Natural killer cell (primary cell): ENCODE measurements around the gene KTN1. TPM values are rescaled to one million over a fixed set of nuclear protein-coding genes. Genes with fewer than 3 reads are reported as not detected.

Experiments
- ATAC-seq, 3 donors: fragments of 150-1000 bp in 2 of 3; fragments of 200-7000 bp in 1 of 3; cut with Tn5 transposase; 1 replicate in 1 of 3; 2 replicates in 2 of 3; pipeline ENCODE4 v1.10.0; 2021; ENCODE audit warnings: mild to moderate bottlenecking in 2 of 3, moderate library complexity in 2 of 3
- DNase-seq, 2 donors: peaks; one replicate each; pipeline versions ENCODE4 v3.0.0 to v3.0.0-alpha.2; 2013 to 2021; ENCODE audit warnings: mixed read lengths in 1 of 2
- H3K27ac ChIP-seq: one replicate; pipeline ENCODE4 v1.5.1; 2013; ENCODE audit warnings: mild to moderate bottlenecking, low read length
- H3K27me3 ChIP-seq: one replicate; pipeline ENCODE4 v1.6.1; 2013; ENCODE audit warnings: low read length; ENCODE audit not compliant: control insufficient read depth, insufficient read depth
- H3K36me3 ChIP-seq: one replicate; pipeline ENCODE4 v1.6.1; 2013; ENCODE audit warnings: low read length; ENCODE audit not compliant: control insufficient read depth, insufficient read depth
- H3K4me1 ChIP-seq: one replicate; pipeline ENCODE4 v1.6.1; 2013; ENCODE audit warnings: low read length; ENCODE audit not compliant: control insufficient read depth, insufficient read depth
- H3K4me3 ChIP-seq: one replicate; pipeline ENCODE4 v1.5.1; 2013; ENCODE audit warnings: low read length
- H3K9me3 ChIP-seq: one replicate; pipeline ENCODE4 v1.6.1; 2013; ENCODE audit warnings: low read length; ENCODE audit not compliant: control insufficient read depth, insufficient read depth
- H3K27ac Mint-ChIP-seq, 2 donors: one replicate each; pipeline ENCODE4 v1.8.0; 2022; ENCODE audit warnings: mild to moderate bottlenecking in 2 of 2, mixed read lengths in 2 of 2, moderate library complexity in 1 of 2
- H3K27me3 Mint-ChIP-seq, 2 donors: one replicate each; pipeline ENCODE4 v1.8.0; 2022; ENCODE audit warnings: low read depth in 2 of 2, mixed read lengths in 2 of 2
- H3K36me3 Mint-ChIP-seq: one replicate; pipeline ENCODE4 v1.8.0; 2022; ENCODE audit warnings: mixed read lengths
- H3K4me1 Mint-ChIP-seq, 2 donors: one replicate each; pipeline ENCODE4 v1.8.0; 2022; ENCODE audit warnings: mixed read lengths in 2 of 2
- H3K4me3 Mint-ChIP-seq: one replicate; pipeline ENCODE4 v1.8.0; 2022; ENCODE audit warnings: mild to moderate bottlenecking, moderate library complexity, mixed read lengths
- H3K9me3 Mint-ChIP-seq, 2 donors: one replicate each; pipeline ENCODE4 v1.8.0; 2022; ENCODE audit warnings: mixed read lengths in 2 of 2
- WGBS: methylation state at CpG from one replicate; pipeline ENCODE4 v1.1.7; 2013; ENCODE audit warnings: missing lambda C conversion rate; ENCODE audit not compliant: insufficient coverage; 5-methylcytosine and 5-hydroxymethylcytosine counted together
- intact Hi-C: fragments of 100-400 bp; cut with micrococcal nuclease; formaldehyde crosslinking; loops from one replicate; pipeline ENCODE4 v1.14.2; 2022
- total RNA-seq, 4 donors: library from RNA; stranded (reverse); fragments of 120-200 nt in 1 of 4; gene quantifications; one replicate each; pipeline versions ENCODE4 v1.2.3 to v1.2.4, GENCODE V29; 2013 to 2022
- TF ChIP-seq, protein P1 (sequence below): fragments of 200-600 bp; IDR thresholded peaks from one replicate; pipeline ENCODE4 v1.8.0; 2022; ENCODE audit warnings: antibody characterized with exemption

Gene KTN1
- total RNA-seq, 3 donors from 2014 or later (not counting 1 experiment from before 2014, with no cell fraction given): 63.1 to 96.7 (median 72.8) TPM

DNA sequence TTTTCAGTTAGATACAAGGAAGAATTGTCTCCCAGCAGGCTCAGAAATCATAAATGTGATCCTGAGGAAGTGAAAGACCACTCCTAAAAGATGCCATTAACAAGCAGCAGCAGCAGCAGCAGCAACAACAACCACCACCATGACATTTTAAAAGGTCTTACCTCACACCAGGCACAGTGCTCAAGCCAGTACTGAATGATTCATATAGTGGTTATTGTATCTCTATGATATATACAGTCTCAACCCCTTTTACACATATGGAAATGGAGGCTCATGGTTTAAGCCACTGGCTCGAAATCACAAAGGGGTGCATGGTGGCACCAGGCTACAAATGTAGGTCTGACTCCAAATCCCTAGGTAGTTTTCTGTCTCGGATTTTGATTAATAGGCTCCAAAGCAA, 126.9 kb downstream of the KTN1 start:
- TF ChIP-seq, protein P1, sequence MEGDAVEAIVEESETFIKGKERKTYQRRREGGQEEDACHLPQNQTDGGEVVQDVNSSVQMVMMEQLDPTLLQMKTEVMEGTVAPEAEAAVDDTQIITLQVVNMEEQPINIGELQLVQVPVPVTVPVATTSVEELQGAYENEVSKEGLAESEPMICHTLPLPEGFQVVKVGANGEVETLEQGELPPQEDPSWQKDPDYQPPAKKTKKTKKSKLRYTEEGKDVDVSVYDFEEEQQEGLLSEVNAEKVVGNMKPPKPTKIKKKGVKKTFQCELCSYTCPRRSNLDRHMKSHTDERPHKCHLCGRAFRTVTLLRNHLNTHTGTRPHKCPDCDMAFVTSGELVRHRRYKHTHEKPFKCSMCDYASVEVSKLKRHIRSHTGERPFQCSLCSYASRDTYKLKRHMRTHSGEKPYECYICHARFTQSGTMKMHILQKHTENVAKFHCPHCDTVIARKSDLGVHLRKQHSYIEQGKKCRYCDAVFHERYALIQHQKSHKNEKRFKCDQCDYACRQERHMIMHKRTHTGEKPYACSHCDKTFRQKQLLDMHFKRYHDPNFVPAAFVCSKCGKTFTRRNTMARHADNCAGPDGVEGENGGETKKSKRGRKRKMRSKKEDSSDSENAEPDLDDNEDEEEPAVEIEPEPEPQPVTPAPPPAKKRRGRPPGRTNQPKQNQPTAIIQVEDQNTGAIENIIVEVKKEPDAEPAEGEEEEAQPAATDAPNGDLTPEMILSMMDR: no peak
- WGBS: 50% methylated on average over 1 of the region's 2 CpGs
- intact Hi-C loops: loop anchor here (1.0 kb wide), 3 partner anchors 633 to 767 kb away; no protein-coding TSS in a partner anchor

DNA sequence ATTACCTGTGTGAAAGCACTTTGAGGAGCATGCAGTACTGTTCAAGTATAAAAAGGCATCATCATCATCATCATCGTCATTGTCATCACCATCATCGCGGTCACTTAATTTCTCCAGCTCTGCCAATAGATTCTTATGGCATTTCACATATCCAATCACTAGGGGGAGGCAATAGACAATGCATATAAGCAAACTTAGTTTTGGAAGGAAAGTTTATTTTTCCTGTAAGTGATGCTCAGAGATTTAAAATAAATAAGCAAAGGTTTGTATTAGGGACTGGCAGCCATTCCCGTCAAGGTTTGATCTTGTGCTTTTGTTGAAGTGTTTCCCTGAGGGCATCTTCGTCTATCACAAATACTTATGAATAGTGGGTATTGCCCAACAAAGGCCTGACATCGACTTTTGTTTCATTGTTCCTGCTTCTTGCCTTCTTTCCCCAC, 127.4 kb downstream of the KTN1 start:
- no peaks in the 10 kb centered on the region for H3K4me1 ChIP-seq
- no peak for ATAC-seq
- Mint-ChIP-seq H3K4me3 (no peak overlapping the region), H3K36me3 (no peaks in the 10 kb centered on the region), H3K27ac (no peak overlapping the region), H3K4me1 (no peaks in the 10 kb centered on the region), H3K27me3 (no peaks in the 10 kb centered on the region), H3K9me3 (no peaks in the 10 kb centered on the region)
- H3K27ac ChIP-seq: no peak overlapping the region
- no peak overlapping the region for H3K4me3 ChIP-seq
- intact Hi-C loops: loop anchor here (1.0 kb wide), 3 partner anchors 633 to 767 kb away; no protein-coding TSS in a partner anchor
- no peaks in the 10 kb centered on the region for H3K36me3 ChIP-seq
- no peaks in the 10 kb centered on the region for H3K9me3 ChIP-seq
- DNase-seq: peak in 1 of 2 donors; percentile 40
- WGBS: 80% methylated on average over 6 of the region's 6 CpGs
- no peaks in the 10 kb centered on the region for H3K27me3 ChIP-seq
- TF ChIP-seq, protein P1: peak; percentile 38

More for the DNA sequence above, 126.9 kb downstream of the KTN1 start:
- Histone ChIP-seq H3K9me3 (no peaks in the 10 kb centered on the region), H3K27me3 (no peaks in the 10 kb centered on the region), H3K27ac (no peak overlapping the region), H3K36me3 (no peaks in the 10 kb centered on the region), H3K4me1 (no peaks in the 10 kb centered on the region), H3K4me3 (no peak overlapping the region)
- DNase-seq (no peak), ATAC-seq (no peak)
- no peaks in the 10 kb centered on the region for H3K4me1 Mint-ChIP-seq
- H3K36me3 Mint-ChIP-seq: no peaks in the 10 kb centered on the region
- no peak overlapping the region for H3K4me3 Mint-ChIP-seq
- no peaks in the 10 kb centered on the region for H3K27me3 Mint-ChIP-seq
- H3K9me3 Mint-ChIP-seq: no peaks in the 10 kb centered on the region
- H3K27ac Mint-ChIP-seq: no peak overlapping the region

DNA sequence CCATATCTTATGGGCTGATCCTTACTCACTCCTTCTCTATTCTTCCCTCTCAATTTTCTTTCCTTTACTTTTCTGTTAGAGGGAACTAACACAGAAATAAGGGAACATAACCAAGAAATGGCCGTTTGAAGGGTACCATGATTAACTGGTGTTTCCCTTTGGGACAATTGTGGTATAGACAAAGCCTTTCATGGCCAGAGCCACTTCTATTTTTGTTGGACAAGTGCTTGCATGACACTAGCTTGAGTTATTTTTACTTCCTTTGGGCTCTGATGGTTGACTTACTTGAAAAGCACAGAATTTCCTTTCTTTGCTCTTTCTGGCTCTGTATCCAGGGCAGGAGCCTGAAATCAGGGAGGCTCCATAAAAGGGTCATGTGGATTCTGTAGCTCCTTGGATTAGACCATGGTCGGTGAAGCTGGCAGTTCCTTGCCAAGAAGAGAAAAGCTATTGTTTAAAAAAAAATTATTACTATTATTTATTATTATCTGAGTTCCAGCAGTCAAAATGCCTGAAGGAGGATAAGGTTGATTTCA, 130.6 kb downstream of the KTN1 start:
- H3K4me3 Mint-ChIP-seq: no peak overlapping the region
- intact Hi-C loops: no loop called here
- 50% methylated on average over 1 of the region's 2 CpGs for WGBS
- DNase-seq (no peak), ATAC-seq (no peak)
- Histone ChIP-seq H3K9me3 (no peaks in the 10 kb centered on the region), H3K27me3 (no peaks in the 10 kb centered on the region), H3K36me3 (no peaks in the 10 kb centered on the region), H3K27ac (no peak overlapping the region), H3K4me3 (no peak overlapping the region), H3K4me1 (no peaks in the 10 kb centered on the region)
- H3K27me3 Mint-ChIP-seq: no peaks in the 10 kb centered on the region
- no peaks in the 10 kb centered on the region for H3K4me1 Mint-ChIP-seq
- no peaks in the 10 kb centered on the region for H3K36me3 Mint-ChIP-seq
- no peaks in the 10 kb centered on the region for H3K9me3 Mint-ChIP-seq
- H3K27ac Mint-ChIP-seq: no peak overlapping the region
- TF ChIP-seq, protein P1: no peak
